SK-N-SH treated with all-trans-retinoic acid at 6 μM for 48 hours (cell line): Measurements from ENCODE around the gene CYP19A1.

Experiments used
- ATAC-seq: fragments of 200-7000 bp; cut with Tn5 transposase; 3 replicates; pipeline ENCODE4 v1.9.1; 2020; ENCODE audit warnings: mild to moderate bottlenecking, moderate library complexity
- ARNTL ChIP-seq: fragments of 450-650 bp; formaldehyde crosslinking; IDR thresholded peaks from 2 replicates; pipeline ENCODE4 v1.5.0; 2020; ENCODE audit warnings: low read depth, mild to moderate bottlenecking, moderate library complexity, borderline replicate concordance
- BACH2 ChIP-seq: fragments of 250-450 bp; sonication (Bioruptor Pico); IDR thresholded peaks from 2 replicates; pipeline ENCODE4 v1.9.0; 2021; ENCODE audit warnings: mild to moderate bottlenecking, borderline replicate concordance
- CSDC2 ChIP-seq: fragments of 250-450 bp; sonication (Bioruptor Pico); IDR thresholded peaks from 2 replicates; pipeline ENCODE4 v1.5.0; 2020; ENCODE audit warnings: mild to moderate bottlenecking, moderate library complexity
- ESRRG ChIP-seq: fragments of 250-450 bp; sonication (Bioruptor Pico); IDR thresholded peaks from 2 replicates; pipeline ENCODE4 v1.6.1; 2021; ENCODE audit warnings: mild to moderate bottlenecking
- GLIS3 ChIP-seq: fragments of 250-450 bp; sonication (Bioruptor Pico); IDR thresholded peaks from 2 replicates; pipeline ENCODE4 v1.5.0; 2020; ENCODE audit warnings: mild to moderate bottlenecking, moderate library complexity
- ISL1 ChIP-seq: fragments of 250-450 bp; sonication (Bioruptor Pico); IDR thresholded peaks from 2 replicates; pipeline ENCODE4 v2.1.2; 2022; ENCODE audit warnings: mild to moderate bottlenecking, moderate library complexity
- OSR1 ChIP-seq: fragments of 250-450 bp; sonication (Bioruptor Pico); IDR thresholded peaks from 2 replicates; pipeline ENCODE4 v1.8.0; 2022; ENCODE audit warnings: moderate library complexity, mild to moderate bottlenecking, inconsistent platforms
- PPARA ChIP-seq: fragments of 250-450 bp; sonication (Bioruptor Pico); IDR thresholded peaks from 2 replicates; pipeline ENCODE4 v1.5.0; 2020; ENCODE audit warnings: mild to moderate bottlenecking, borderline replicate concordance
- RARB ChIP-seq: fragments of 250-450 bp; sonication (Bioruptor Pico); IDR thresholded peaks from 2 replicates; pipeline ENCODE4 v1.8.0; 2021; ENCODE audit warnings: mild to moderate bottlenecking, moderate library complexity
- SNAI2 ChIP-seq: fragments of 250-450 bp; sonication (Bioruptor Pico); IDR thresholded peaks from 2 replicates; pipeline ENCODE4 v1.5.0; 2020; ENCODE audit warnings: mild to moderate bottlenecking, moderate library complexity
- TCF4 ChIP-seq: fragments of 250-450 bp; sonication (Bioruptor Pico); IDR thresholded peaks from 2 replicates; pipeline ENCODE4 v1.8.0; 2021; ENCODE audit warnings: mild to moderate bottlenecking, moderate library complexity, borderline replicate concordance
- ZC3H10 ChIP-seq: fragments of 250-450 bp; sonication (Bioruptor Pico); IDR thresholded peaks from 2 replicates; pipeline ENCODE4 v1.5.1; 2021; ENCODE audit warnings: mild to moderate bottlenecking, moderate library complexity
- ZFP3 ChIP-seq: fragments of 250-450 bp; sonication (Bioruptor Pico); IDR thresholded peaks from 2 replicates; pipeline ENCODE4 v1.5.0; 2020; ENCODE audit warnings: mild to moderate bottlenecking, moderate library complexity
- ZFP30 ChIP-seq: fragments of 450-650 bp; formaldehyde crosslinking; IDR thresholded peaks from 2 replicates; pipeline ENCODE4 v1.5.0; 2022; ENCODE audit warnings: mild to moderate bottlenecking, moderate library complexity
- ZNF565 ChIP-seq: fragments of 450-650 bp; formaldehyde crosslinking; conservative IDR thresholded peaks from 2 replicates; pipeline ENCODE4 v1.5.0; 2020; ENCODE audit warnings: low read depth, mild to moderate bottlenecking, moderate library complexity
- ZNF8 ChIP-seq: fragments of 450-650 bp; formaldehyde crosslinking; IDR thresholded peaks from 2 replicates; pipeline ENCODE4 v1.5.0; 2020; ENCODE audit warnings: mild to moderate bottlenecking, moderate library complexity
- TF ChIP-seq, protein P1 (sequence below): fragments of 250-450 bp; sonication (Bioruptor Pico); IDR thresholded peaks from 2 replicates; pipeline ENCODE4 v1.8.0; 2020; ENCODE audit warnings: mild to moderate bottlenecking, moderate library complexity, borderline replicate concordance
- TF ChIP-seq, protein P2 (sequence below): fragments of 250-450 bp; sonication (Bioruptor Pico); IDR thresholded peaks from 2 replicates; pipeline ENCODE4 v1.5.1; 2020; ENCODE audit warnings: low read depth, mild to moderate bottlenecking, moderate library complexity
- TF ChIP-seq, protein P3 (sequence below): fragments of 250-450 bp; sonication (Bioruptor Pico); IDR thresholded peaks from 2 replicates; pipeline ENCODE4 v1.5.0; 2020; ENCODE audit warnings: mild to moderate bottlenecking, moderate library complexity
- TF ChIP-seq, protein P4 (sequence below): fragments of 250-450 bp; sonication (Bioruptor Pico); IDR thresholded peaks from 2 replicates; pipeline ENCODE4 v1.8.0; 2021; ENCODE audit warnings: low read depth, mild to moderate bottlenecking, moderate library complexity, borderline replicate concordance
- TF ChIP-seq, protein P5 (sequence below): fragments of 250-450 bp; sonication (Bioruptor Pico); IDR thresholded peaks from 2 replicates; pipeline ENCODE4 v1.5.1; 2021; ENCODE audit warnings: mild to moderate bottlenecking, moderate library complexity

The CYP19A1 gene

DNA sequence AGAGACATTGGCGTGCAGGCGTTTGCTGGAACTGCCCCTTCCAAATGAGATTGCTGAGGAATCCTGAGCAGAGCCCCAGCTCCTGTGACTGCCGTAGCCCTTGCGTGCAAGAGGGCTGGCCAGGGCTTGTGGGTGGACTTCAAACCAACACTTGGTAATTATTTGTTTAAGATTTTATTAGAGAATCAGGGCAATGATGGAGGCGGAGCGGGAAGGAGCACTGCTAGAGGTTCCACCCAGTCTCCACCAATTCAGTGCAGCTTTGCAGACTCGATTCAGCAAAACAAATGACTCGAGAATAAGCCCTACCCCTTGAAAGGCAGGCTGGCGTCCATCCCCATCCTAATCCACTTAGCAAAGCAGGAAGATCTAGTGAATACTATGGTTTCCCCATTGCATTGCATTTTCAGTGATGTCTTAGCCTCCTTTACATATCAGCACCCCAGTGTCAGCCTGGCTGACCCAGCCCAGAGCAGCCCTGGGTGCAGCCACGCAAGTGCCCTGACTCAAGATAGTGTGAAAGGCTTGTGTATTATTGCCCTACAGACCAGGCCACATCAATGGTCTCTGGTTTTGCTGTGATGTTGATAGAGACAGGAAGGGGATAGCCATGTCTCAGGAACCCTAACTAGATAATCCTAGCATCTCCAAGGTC lies 29.1 kb upstream of the CYP19A1 start:
- ATAC-seq, result no peak
- TF ChIP-seq ESRRG (CRISPR knock-in tag) (no peak), GLIS3 (CRISPR knock-in tag) (no peak)
- TF ChIP-seq, protein P1, sequence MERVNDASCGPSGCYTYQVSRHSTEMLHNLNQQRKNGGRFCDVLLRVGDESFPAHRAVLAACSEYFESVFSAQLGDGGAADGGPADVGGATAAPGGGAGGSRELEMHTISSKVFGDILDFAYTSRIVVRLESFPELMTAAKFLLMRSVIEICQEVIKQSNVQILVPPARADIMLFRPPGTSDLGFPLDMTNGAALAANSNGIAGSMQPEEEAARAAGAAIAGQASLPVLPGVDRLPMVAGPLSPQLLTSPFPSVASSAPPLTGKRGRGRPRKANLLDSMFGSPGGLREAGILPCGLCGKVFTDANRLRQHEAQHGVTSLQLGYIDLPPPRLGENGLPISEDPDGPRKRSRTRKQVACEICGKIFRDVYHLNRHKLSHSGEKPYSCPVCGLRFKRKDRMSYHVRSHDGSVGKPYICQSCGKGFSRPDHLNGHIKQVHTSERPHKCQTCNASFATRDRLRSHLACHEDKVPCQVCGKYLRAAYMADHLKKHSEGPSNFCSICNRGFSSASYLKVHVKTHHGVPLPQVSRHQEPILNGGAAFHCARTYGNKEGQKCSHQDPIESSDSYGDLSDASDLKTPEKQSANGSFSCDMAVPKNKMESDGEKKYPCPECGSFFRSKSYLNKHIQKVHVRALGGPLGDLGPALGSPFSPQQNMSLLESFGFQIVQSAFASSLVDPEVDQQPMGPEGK (CRISPR knock-in tag), result no peak

DNA sequence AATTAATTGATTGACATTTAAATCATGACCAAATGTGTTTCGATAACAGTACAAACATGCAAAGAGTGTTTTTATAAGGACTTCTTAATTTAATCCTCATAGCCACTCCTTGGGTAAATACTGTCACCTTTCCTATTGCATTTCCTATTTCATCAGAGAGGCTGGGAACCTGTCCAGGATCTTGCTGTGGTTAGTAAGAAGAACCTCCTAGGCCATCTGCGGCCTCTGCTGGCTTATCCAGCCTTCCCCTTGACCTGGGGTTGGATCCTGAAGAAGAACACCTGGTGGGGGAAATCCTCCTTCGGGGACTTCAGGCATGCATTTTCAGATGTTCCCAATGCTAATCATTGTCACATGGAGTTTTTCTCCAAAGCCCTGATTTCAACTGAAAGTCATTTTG lies 28.5 kb upstream of the CYP19A1 start:
- ATAC-seq, result no peak
- TF ChIP-seq, protein P2, sequence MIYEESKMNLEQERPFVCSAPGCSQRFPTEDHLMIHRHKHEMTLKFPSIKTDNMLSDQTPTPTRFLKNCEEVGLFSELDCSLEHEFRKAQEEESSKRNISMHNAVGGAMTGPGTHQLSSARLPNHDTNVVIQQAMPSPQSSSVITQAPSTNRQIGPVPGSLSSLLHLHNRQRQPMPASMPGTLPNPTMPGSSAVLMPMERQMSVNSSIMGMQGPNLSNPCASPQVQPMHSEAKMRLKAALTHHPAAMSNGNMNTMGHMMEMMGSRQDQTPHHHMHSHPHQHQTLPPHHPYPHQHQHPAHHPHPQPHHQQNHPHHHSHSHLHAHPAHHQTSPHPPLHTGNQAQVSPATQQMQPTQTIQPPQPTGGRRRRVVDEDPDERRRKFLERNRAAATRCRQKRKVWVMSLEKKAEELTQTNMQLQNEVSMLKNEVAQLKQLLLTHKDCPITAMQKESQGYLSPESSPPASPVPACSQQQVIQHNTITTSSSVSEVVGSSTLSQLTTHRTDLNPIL (CRISPR knock-in tag), result no peak
- TF ChIP-seq CSDC2 (CRISPR knock-in tag) (no peak), OSR1 (CRISPR knock-in tag) (no peak), ZNF8 (CRISPR knock-in tag) (no peak), ZC3H10 (CRISPR knock-in tag) (no peak), TCF4 (CRISPR knock-in tag) (no peak), ARNTL (CRISPR knock-in tag) (no peak), ZFP3 (CRISPR knock-in tag) (no peak), ISL1 (CRISPR knock-in tag) (no peak), RARB (CRISPR knock-in tag) (no peak), ZNF565 (CRISPR knock-in tag) (no peak), PPARA (no peak), BACH2 (CRISPR knock-in tag) (no peak)
- TF ChIP-seq, protein P1 (CRISPR knock-in tag), result no peak
- TF ChIP-seq, protein P3, sequence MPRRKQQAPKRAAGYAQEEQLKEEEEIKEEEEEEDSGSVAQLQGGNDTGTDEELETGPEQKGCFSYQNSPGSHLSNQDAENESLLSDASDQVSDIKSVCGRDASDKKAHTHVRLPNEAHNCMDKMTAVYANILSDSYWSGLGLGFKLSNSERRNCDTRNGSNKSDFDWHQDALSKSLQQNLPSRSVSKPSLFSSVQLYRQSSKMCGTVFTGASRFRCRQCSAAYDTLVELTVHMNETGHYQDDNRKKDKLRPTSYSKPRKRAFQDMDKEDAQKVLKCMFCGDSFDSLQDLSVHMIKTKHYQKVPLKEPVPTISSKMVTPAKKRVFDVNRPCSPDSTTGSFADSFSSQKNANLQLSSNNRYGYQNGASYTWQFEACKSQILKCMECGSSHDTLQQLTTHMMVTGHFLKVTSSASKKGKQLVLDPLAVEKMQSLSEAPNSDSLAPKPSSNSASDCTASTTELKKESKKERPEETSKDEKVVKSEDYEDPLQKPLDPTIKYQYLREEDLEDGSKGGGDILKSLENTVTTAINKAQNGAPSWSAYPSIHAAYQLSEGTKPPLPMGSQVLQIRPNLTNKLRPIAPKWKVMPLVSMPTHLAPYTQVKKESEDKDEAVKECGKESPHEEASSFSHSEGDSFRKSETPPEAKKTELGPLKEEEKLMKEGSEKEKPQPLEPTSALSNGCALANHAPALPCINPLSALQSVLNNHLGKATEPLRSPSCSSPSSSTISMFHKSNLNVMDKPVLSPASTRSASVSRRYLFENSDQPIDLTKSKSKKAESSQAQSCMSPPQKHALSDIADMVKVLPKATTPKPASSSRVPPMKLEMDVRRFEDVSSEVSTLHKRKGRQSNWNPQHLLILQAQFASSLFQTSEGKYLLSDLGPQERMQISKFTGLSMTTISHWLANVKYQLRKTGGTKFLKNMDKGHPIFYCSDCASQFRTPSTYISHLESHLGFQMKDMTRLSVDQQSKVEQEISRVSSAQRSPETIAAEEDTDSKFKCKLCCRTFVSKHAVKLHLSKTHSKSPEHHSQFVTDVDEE (CRISPR knock-in tag), result no peak
- TF ChIP-seq, protein P4, sequence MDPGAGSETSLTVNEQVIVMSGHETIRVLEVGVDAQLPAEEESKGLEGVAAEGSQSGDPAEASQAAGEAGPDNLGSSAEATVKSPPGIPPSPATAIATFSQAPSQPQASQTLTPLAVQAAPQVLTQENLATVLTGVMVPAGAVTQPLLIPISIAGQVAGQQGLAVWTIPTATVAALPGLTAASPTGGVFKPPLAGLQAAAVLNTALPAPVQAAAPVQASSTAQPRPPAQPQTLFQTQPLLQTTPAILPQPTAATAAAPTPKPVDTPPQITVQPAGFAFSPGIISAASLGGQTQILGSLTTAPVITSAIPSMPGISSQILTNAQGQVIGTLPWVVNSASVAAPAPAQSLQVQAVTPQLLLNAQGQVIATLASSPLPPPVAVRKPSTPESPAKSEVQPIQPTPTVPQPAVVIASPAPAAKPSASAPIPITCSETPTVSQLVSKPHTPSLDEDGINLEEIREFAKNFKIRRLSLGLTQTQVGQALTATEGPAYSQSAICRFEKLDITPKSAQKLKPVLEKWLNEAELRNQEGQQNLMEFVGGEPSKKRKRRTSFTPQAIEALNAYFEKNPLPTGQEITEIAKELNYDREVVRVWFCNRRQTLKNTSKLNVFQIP (CRISPR knock-in tag), result no peak
- TF ChIP-seq, protein P5, sequence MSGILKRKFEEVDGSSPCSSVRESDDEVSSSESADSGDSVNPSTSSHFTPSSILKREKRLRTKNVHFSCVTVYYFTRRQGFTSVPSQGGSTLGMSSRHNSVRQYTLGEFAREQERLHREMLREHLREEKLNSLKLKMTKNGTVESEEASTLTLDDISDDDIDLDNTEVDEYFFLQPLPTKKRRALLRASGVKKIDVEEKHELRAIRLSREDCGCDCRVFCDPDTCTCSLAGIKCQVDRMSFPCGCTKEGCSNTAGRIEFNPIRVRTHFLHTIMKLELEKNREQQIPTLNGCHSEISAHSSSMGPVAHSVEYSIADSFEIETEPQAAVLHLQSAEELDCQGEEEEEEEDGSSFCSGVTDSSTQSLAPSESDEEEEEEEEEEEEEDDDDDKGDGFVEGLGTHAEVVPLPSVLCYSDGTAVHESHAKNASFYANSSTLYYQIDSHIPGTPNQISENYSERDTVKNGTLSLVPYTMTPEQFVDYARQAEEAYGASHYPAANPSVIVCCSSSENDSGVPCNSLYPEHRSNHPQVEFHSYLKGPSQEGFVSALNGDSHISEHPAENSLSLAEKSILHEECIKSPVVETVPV (CRISPR knock-in tag), result no peak
- TF ChIP-seq, all 23 proteins: peak for 0

DNA sequence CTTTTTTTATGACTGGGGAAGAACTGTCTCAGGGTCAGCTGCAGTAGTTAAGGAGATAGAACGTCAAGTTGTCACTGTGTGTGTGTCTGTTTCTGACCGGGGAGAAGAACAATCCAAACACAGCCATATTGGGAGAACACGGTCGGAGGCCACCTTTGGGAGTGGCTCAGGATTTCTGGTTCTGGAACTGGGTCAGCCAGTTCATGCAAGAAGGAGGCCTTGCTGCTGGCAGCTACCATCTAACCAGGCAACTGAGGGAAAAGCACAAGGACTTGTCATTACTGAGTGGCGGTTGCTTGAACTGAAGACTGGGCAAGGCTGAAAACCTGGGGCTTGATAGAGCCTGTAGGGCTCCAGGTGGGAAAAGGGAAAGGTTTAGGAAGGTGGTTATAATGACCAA lies 27.7 kb upstream of the CYP19A1 start:
- TF ChIP-seq ISL1 (CRISPR knock-in tag) (no peak), ESRRG (CRISPR knock-in tag) (no peak), ZFP30 (CRISPR knock-in tag) (no peak), SNAI2 (no peak), TCF4 (CRISPR knock-in tag) (no peak), ZNF8 (CRISPR knock-in tag) (no peak), OSR1 (CRISPR knock-in tag) (no peak), PPARA (no peak), BACH2 (CRISPR knock-in tag) (no peak)
- TF ChIP-seq, protein P2 (CRISPR knock-in tag), result no peak
- ATAC-seq, result no peak
